Thymus (tissue), 11 donors: ENCODE results near the gene FMOD. TPM values are rescaled to one million over a fixed set of nuclear protein-coding genes. Genes with fewer than 3 reads are reported as not detected.
A peak's percentile ranks its signal among the peaks of the same experiment; 100 is the strongest.

Experiments used
- DNase-seq, 9 donors: peaks; one replicate each; pipeline ENCODE4 v3.0.0-alpha.2; 2013; ENCODE audit warnings: low spot score in 9 of 9, low read depth in 6 of 9, missing footprints in 1 of 9
- H3K27ac ChIP-seq, 2 donors: one replicate each; pipeline ENCODE4 v1.5.1; 2013; ENCODE audit warnings: control low read depth in 1 of 2, low read depth in 1 of 2, low read length in 1 of 2, mild to moderate bottlenecking in 1 of 2, moderate library complexity in 1 of 2
- H3K27me3 ChIP-seq, 2 donors: one replicate each; pipeline ENCODE4 v1.5.1; 2013; ENCODE audit warnings: low read length in 1 of 2; ENCODE audit not compliant: control insufficient read depth in 2 of 2, insufficient read depth in 1 of 2
- H3K36me3 ChIP-seq, 2 donors: one replicate each; pipeline ENCODE4 v1.5.1; 2013; ENCODE audit warnings: low read length in 1 of 2, mild to moderate bottlenecking in 1 of 2, moderate library complexity in 1 of 2; ENCODE audit not compliant: control insufficient read depth in 2 of 2, insufficient read depth in 2 of 2
- H3K4me1 ChIP-seq, 2 donors: one replicate each; pipeline ENCODE4 v1.5.1; 2013; ENCODE audit warnings: low read length in 2 of 2; ENCODE audit not compliant: control insufficient read depth in 2 of 2, insufficient read depth in 2 of 2
- H3K4me3 ChIP-seq, 2 donors: one replicate each; pipeline ENCODE4 v1.5.1; 2013; ENCODE audit warnings: low read length in 2 of 2, control low read depth in 1 of 2, mild to moderate bottlenecking in 1 of 2
- H3K9me3 ChIP-seq, 2 donors: one replicate each; pipeline ENCODE4 v1.5.1; 2013; ENCODE audit warnings: low read length in 1 of 2, mild to moderate bottlenecking in 1 of 2; ENCODE audit not compliant: control insufficient read depth in 2 of 2, insufficient read depth in 1 of 2
- WGBS: extraction: QIAGEN DNeasy Blood & Tissue Kit; methylation state at CpG from one replicate; pipeline ENCODE4 v1.1.7; 2013; 5-methylcytosine and 5-hydroxymethylcytosine counted together
- polyA plus RNA-seq: library from polyadenylated mRNA; stranded (reverse); fragments of 200-250 nt; gene quantifications from one replicate; pipeline ENCODE4 v1.2.3, GENCODE V29; 2013
- total RNA-seq: library from RNA; stranded (reverse); fragments of 120-200 nt; gene quantifications from one replicate; pipeline ENCODE4 v1.2.4, GENCODE V29; 2013
- donor health status: healthy.

Gene FMOD
- total and polyA plus RNA-seq, 2 donors = 7.1 to 7.5 TPM

GRCh38 chr1:203349773-203350524 lies 973 bp downstream of the FMOD start:
- Histone ChIP-seq H3K27ac (no peak overlapping the region), H3K36me3 (no peaks in the 10 kb centered on the region), H3K9me3 (no peaks in the 10 kb centered on the region), H3K4me1 (peaks cover 0 to 2% of the 10 kb centered on the region in 2 donors), H3K27me3 (peaks cover 0 to 54% of the 10 kb centered on the region in 2 donors), H3K4me3 (no peak overlapping the region)
- 97% methylated on average over 4 of the region's 4 CpGs for WGBS
- DNase-seq = no peak

DNA sequence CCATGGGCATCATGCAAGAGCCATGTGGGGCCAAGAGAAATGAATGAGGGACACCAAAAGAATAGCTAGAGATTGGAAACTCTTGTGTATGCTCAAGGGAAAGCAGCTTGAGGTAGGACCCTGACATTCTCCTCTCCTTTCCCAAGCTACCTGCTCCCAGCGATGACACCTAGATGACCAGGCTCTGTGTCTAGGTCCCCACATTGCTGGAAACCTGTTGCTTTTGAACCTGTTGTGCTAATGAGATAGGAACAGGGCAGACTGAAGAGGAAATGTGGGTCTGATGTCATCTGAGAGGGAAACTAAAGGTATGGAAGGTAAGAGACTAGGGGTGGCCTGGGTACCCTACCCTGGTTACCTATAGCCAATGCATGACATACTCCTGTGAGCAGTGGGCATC lies 1.8 kb downstream of the FMOD start:
- no peak for DNase-seq
- Histone ChIP-seq H3K4me3 (no peak overlapping the region), H3K27me3 (peaks cover 0 to 61% of the 10 kb centered on the region in 2 donors), H3K27ac (no peak overlapping the region), H3K9me3 (no peaks in the 10 kb centered on the region), H3K4me1 (peaks cover 0 to 2% of the 10 kb centered on the region in 2 donors), H3K36me3 (no peaks in the 10 kb centered on the region)
- 100% methylated on average over 1 of the region's 1 CpG for WGBS

- Histone ChIP-seq H3K27ac (no peak overlapping the region), H3K4me1 (peaks cover 0 to 11% of the 10 kb centered on the region in 2 donors), H3K4me3 (no peak overlapping the region), H3K36me3 (no peaks in the 10 kb centered on the region), H3K27me3 (peaks cover 0 to 56% of the 10 kb centered on the region in 2 donors), H3K9me3 (no peaks in the 10 kb centered on the region)
- DNase-seq = no peak
- 97% methylated on average over 3 of the region's 3 CpGs for WGBS
Measured at GRCh38 chr1:203346769-203347102, 4.2 kb downstream of the FMOD start.

DNA sequence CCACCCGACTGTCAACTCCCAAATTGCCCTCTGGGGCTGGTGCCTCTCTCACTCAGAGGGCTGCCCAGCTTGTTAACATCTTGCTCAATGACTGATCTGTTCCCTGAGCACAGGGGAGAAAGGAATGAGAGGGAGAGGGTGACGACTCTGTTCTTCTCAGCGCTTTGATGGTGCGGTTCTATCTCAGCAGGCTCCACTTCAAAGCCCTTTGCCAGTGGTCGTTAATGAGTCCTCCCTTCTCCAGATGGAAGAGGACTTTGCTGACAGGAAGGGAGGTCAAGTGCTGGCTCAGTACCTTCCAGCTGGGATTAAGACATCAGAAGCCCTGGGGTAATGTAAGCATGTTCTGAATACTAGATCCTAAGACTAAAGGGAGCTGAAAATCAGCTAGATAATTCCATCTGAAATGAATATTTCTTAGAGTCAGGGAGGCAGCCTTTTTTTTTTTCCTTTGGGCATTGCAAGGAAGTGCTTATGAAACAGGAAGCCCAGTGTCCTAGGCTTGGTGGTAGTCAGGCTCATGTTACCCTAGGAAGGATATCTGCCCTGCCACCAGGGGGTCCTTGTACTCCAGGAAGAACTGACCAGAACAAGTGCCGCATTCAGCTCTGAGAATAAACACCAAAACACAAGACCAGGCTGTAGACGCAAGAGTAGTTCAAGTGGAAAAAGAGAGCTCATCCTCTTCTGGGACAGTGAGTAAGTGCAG lies 4.7 kb downstream of the FMOD start:
- Histone ChIP-seq H3K36me3 (no peaks in the 10 kb centered on the region), H3K27ac (no peak overlapping the region), H3K27me3 (peaks cover 0 to 56% of the 10 kb centered on the region in 2 donors), H3K4me1 (peaks cover 0 to 11% of the 10 kb centered on the region in 2 donors), H3K4me3 (no peak overlapping the region), H3K9me3 (no peaks in the 10 kb centered on the region)
- WGBS = 89% methylated on average over 7 of the region's 7 CpGs
- no peak for DNase-seq

- Histone ChIP-seq H3K4me1 (peaks cover 10 to 28% of the 10 kb centered on the region in 2 donors), H3K4me3 (no peak overlapping the region), H3K36me3 (no peaks in the 10 kb centered on the region), H3K27ac (no peak overlapping the region), H3K9me3 (no peaks in the 10 kb centered on the region), H3K27me3 (peaks cover 4 to 53% of the 10 kb centered on the region in 2 donors)
- DNase-seq = no peak
- WGBS = 95% methylated on average over 9 of the region's 9 CpGs
Measured at GRCh38 chr1:203343956-203344754, 6.8 kb downstream of the FMOD start.

DNA sequence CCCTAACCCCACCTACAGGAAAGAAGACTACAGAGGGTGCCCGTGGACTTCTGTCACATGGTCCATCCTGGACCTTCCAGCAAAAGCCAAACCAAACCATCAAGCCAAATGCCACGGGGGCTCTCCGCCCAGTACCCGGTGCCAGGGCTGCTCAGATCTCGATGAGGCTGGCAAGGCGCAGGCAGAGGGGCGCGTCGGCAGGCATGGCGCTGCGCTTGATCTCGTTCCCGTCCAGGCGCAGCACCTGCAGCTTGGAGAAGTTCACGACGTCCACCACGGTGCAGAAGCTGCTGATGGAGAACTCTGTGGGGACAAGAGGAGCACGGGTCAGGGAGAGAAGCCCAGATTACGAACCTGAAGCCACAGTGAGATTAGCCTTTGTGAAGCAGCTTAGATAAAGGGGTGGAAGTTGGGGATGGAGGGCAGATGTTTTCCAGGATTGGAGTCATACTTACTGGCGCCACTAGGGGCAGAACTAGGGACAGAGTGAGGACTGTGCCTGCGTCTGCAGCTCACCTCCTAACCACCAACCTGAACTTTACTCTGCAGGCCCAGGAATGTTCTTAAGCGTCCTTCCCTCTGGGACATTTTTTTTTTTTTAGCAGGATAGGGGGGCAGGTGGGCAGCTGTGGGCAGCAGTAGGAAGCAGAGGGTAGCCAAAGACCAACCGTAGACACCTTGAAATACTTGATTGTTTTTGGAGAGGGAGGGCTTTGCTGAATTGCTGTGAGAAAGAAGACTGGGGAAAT lies 8.6 kb downstream of the FMOD start:
- 37% methylated on average over 23 of the region's 23 CpGs for WGBS
- no peaks in the 10 kb centered on the region for H3K9me3 ChIP-seq
- H3K27me3 ChIP-seq = peaks cover 4 to 42% of the 10 kb centered on the region in 2 donors
- peaks cover 14 to 43% of the 10 kb centered on the region in 2 donors for H3K4me1 ChIP-seq
- H3K27ac ChIP-seq = no peak overlapping the region
- peak in 3 of 9 donors; percentile 57 to 66 (median 66) for DNase-seq
- H3K4me3 ChIP-seq = no peak overlapping the region
- no peaks in the 10 kb centered on the region for H3K36me3 ChIP-seq

- H3K27ac ChIP-seq = peak overlapping the region in 1 of 2 donors; percentile 47
- WGBS = 30% methylated on average over 7 of the region's 7 CpGs
- peaks cover 4 to 38% of the 10 kb centered on the region in 2 donors for H3K27me3 ChIP-seq
- peak in 3 of 9 donors; percentile 77 to 90 (median 78) for DNase-seq
- no peaks in the 10 kb centered on the region for H3K9me3 ChIP-seq
- H3K4me3 ChIP-seq = peak overlapping the region in 1 of 2 donors; percentile 4
- peaks cover 33 to 64% of the 10 kb centered on the region in 2 donors for H3K4me1 ChIP-seq
- H3K36me3 ChIP-seq = no peaks in the 10 kb centered on the region
Measured at GRCh38 chr1:203340112-203340790, 10.7 kb downstream of the FMOD start.

DNA sequence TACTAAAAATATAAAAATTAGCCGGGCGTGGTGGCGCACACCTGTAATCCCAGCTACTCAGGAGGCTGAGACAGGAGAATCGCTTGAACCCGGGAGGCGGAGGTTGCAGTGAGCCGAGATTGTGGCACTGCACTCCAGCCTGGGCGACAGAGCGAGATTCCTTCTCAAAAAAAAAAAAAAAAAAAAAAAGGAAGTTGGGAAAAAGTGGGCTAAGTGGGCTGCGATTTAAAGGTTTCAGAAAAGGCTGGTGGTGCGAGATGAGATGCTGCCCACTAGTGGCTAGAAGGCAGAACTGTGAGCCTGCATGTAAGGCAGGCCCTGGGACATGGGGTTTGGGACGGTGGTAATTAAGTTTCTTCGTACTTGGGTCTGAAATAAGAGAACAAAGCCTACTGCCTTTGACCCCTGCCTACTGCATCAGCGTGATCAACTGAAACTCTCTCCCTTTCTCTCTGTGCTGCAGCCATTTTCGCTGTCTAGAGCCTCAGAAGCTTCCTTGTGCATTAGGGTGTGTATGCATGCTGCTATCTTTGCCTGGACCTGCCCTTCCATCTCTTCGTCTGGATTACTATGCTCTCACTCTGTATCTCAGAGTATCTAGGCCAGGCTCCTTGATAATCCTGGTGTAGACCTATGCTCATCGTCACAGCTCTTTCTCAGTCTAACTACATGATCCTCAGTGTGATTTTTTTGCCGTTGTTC lies 12.4 kb downstream of the FMOD start:
- no peaks in the 10 kb centered on the region for H3K9me3 ChIP-seq
- peak overlapping the region in 1 of 2 donors; percentile 48 for H3K27ac ChIP-seq
- DNase-seq = peak in 3 of 9 donors; percentile 71 to 86 (median 79)
- H3K4me1 ChIP-seq = peaks cover 37 to 72% of the 10 kb centered on the region in 2 donors
- H3K36me3 ChIP-seq = no peaks in the 10 kb centered on the region
- peaks cover 4 to 26% of the 10 kb centered on the region in 2 donors for H3K27me3 ChIP-seq
- WGBS = 54% methylated on average over 18 of the region's 18 CpGs
- H3K4me3 ChIP-seq = peak overlapping the region in 1 of 2 donors; percentile 22
